GM23338 (cell line): ENCODE measurements around the gene ANKRD55.

Source experiments
- CTCF ChIP-seq, 2 experiments: fragments of 200-600 bp in 1 of 2; sonication (generic) in 1 of 2; conservative IDR thresholded peaks; 2 replicates each; pipeline versions ENCODE4 v1.5.1 to v1.6.1; 2016 to 2017; ENCODE audit warnings: antibody characterized with exemption in 2 of 2, low read depth in 2 of 2, mild to moderate bottlenecking in 2 of 2, moderate library complexity in 1 of 2
- EZH2phosphoT487 ChIP-seq: fragments of 200-600 bp; sonication (generic); IDR thresholded peaks from one replicate; pipeline ENCODE4 v1.8.1; 2018; ENCODE audit warnings: antibody characterized with exemption; ENCODE audit not compliant: unreplicated experiment

- TF ChIP-seq EZH2phosphoT487 (no peak), CTCF (conservative IDR thresholded peaks at IDR 0.05; ENCODE audit: low read depth in 2 of 2) (no peak)
These were observed 60.9 kb downstream of the ANKRD55 start for GRCh38 chr5:56172241-56172640.
